Measurements from ENCODE around the gene ZNF784. TPM values are rescaled to one million over a fixed set of nuclear protein-coding genes. Genes with fewer than 3 reads are reported as not detected.
"Not testable (repeated sequence)": the region's sequence is repeated elsewhere in the genome, so short reads cannot be mapped to it uniquely, and the experiment has no call there.

ZNF784 gene
- total and polyA plus RNA-seq, 2 donors (not counting 1 experiment from before 2014, with no cell fraction given), result 1.6 to 5.6 TPM

- H3K36me3 ChIP-seq (ENCODE audit: control insufficient read depth, insufficient read depth, low read length), result peaks cover 4% of the 10 kb centered on the region
- no peak overlapping the region for H3K9ac ChIP-seq (ENCODE audit: insufficient read depth, low read length)
- no peaks in the 10 kb centered on the region for H3K27me3 ChIP-seq (ENCODE audit: control insufficient read depth, insufficient read depth, low read length)
- no peaks in the 10 kb centered on the region for H3K9me3 ChIP-seq (ENCODE audit: control insufficient read depth, insufficient read depth, low read depth, low read length)
- no peaks in the 10 kb centered on the region for H4K20me1 ChIP-seq (ENCODE audit: control insufficient read depth, extremely low read depth, insufficient read depth, low read length)
- H2AFZ ChIP-seq (ENCODE audit: low read length), result no peak overlapping the region
- H3K79me2 ChIP-seq (ENCODE audit: control insufficient read depth, insufficient read depth, low read length), result peaks cover 11% of the 10 kb centered on the region
- H3K27ac ChIP-seq (ENCODE audit: insufficient read depth, low read length), result no peak overlapping the region
- H3K4me2 ChIP-seq (ENCODE audit: extremely low read depth, insufficient read depth, low read length), result no peak overlapping the region
- no peak for TF ChIP-seq CTCF (conservative IDR thresholded peaks at IDR 0.05 in 1 of 2, IDR thresholded peaks at IDR 0.05 in 1 of 2; ENCODE audit: low read depth in 1 of 2, low read length in 2 of 2)
- no peak for DNase-seq (ENCODE audit: low read depth in 2 of 2)
- H3K4me3 ChIP-seq (replicated peaks in 1 of 4; ENCODE audit: control extremely low read depth in 1 of 4, insufficient read depth in 1 of 4, low read depth in 3 of 4, low read length in 4 of 4), result no peak overlapping the region
- H3K4me1 ChIP-seq (ENCODE audit: control insufficient read depth, extremely low read depth, insufficient read depth, low read length), result peaks cover 3% of the 10 kb centered on the region
These were observed 46.2 kb downstream of the ZNF784 start for GRCh38 chr19:55578031-55578760.

GRCh38 chr19:55576746-55577145, 47.6 kb downstream of the ZNF784 start:
- no peak for DNase-seq (ENCODE audit: low read depth in 2 of 2)
- Histone ChIP-seq H3K4me1 (ENCODE audit: control insufficient read depth, extremely low read depth, insufficient read depth, low read length) (peaks cover 3% of the 10 kb centered on the region), H3K4me2 (ENCODE audit: extremely low read depth, insufficient read depth, low read length) (no peak overlapping the region), H3K9ac (ENCODE audit: insufficient read depth, low read length) (no peak overlapping the region), H3K79me2 (ENCODE audit: control insufficient read depth, insufficient read depth, low read length) (peaks cover 11% of the 10 kb centered on the region), H3K27me3 (ENCODE audit: control insufficient read depth, insufficient read depth, low read length) (no peaks in the 10 kb centered on the region), H4K20me1 (ENCODE audit: control insufficient read depth, extremely low read depth, insufficient read depth, low read length) (no peaks in the 10 kb centered on the region), H2AFZ (ENCODE audit: low read length) (no peak overlapping the region), H3K27ac (ENCODE audit: insufficient read depth, low read length) (no peak overlapping the region), H3K9me3 (ENCODE audit: control insufficient read depth, insufficient read depth, low read depth, low read length) (no peaks in the 10 kb centered on the region), H3K4me3 (replicated peaks in 1 of 4; ENCODE audit: control extremely low read depth in 1 of 4, insufficient read depth in 1 of 4, low read depth in 3 of 4, low read length in 4 of 4) (no peak overlapping the region), H3K36me3 (ENCODE audit: control insufficient read depth, insufficient read depth, low read length) (peaks cover 4% of the 10 kb centered on the region)
- TF ChIP-seq CTCF (conservative IDR thresholded peaks at IDR 0.05 in 1 of 2, IDR thresholded peaks at IDR 0.05 in 1 of 2; ENCODE audit: low read depth in 1 of 2, low read length in 2 of 2) (no peak), EZH2 (IDR thresholded peaks at IDR 0.05; ENCODE audit: low read length, missing control alignments) (no peak)

- not testable (repeated sequence) for H3K27me3 ChIP-seq (ENCODE audit: control insufficient read depth, insufficient read depth, low read length); H3K9me3 ChIP-seq (ENCODE audit: control insufficient read depth, insufficient read depth, low read depth, low read length); H2AFZ ChIP-seq (ENCODE audit: low read length); H3K36me3 ChIP-seq (ENCODE audit: control insufficient read depth, insufficient read depth, low read length); DNase-seq (ENCODE audit: low read depth in 2 of 2); H3K4me3 ChIP-seq (replicated peaks in 1 of 4; ENCODE audit: control extremely low read depth in 1 of 4, insufficient read depth in 1 of 4, low read depth in 3 of 4, low read length in 4 of 4); H3K4me2 ChIP-seq (ENCODE audit: extremely low read depth, insufficient read depth, low read length); H3K4me1 ChIP-seq (ENCODE audit: control insufficient read depth, extremely low read depth, insufficient read depth, low read length); H3K9ac ChIP-seq (ENCODE audit: insufficient read depth, low read length); H3K79me2 ChIP-seq (ENCODE audit: control insufficient read depth, insufficient read depth, low read length); H4K20me1 ChIP-seq (ENCODE audit: control insufficient read depth, extremely low read depth, insufficient read depth, low read length); H3K27ac ChIP-seq (ENCODE audit: insufficient read depth, low read length)
These were observed 50.4 kb downstream of the ZNF784 start for GRCh38 chr19:55573929-55574328.

Other genes with a start within 250 kb of the ZNF784 start
- gene TMEM190, start 247.7 kb downstream of the ZNF784 start, total RNA-seq, result not detected in 2 replicates
- 0.14 TPM in 1 of 2 replicates, not detected in the other for gene TMEM190, start 247.7 kb downstream of the ZNF784 start, polyA plus RNA-seq
- 0.26 and 0.33 TPM in 2 replicates for gene TMEM238, start 240.3 kb downstream of the ZNF784 start, total RNA-seq
- not detected in 2 replicates for gene TMEM238, start 240.3 kb downstream of the ZNF784 start, polyA plus RNA-seq
- gene RPL28, start 238.6 kb downstream of the ZNF784 start, total RNA-seq, result 146 and 168 TPM in 2 replicates
- gene RPL28, start 238.6 kb downstream of the ZNF784 start, polyA plus RNA-seq, result 548 and 665 TPM in 2 replicates
- gene UBE2S, start 216.8 kb downstream of the ZNF784 start, total RNA-seq, result 37.5 and 41.0 TPM in 2 replicates
- gene UBE2S, start 216.8 kb downstream of the ZNF784 start, polyA plus RNA-seq, result 25.4 and 74.6 TPM in 2 replicates
- not detected in 2 replicates for gene SHISA7, start 181.3 kb downstream of the ZNF784 start, total RNA-seq
- not detected in 2 replicates for gene SHISA7, start 181.3 kb downstream of the ZNF784 start, polyA plus RNA-seq
- 34.2 and 35.5 TPM in 2 replicates for gene ISOC2, start 162.9 kb downstream of the ZNF784 start, total RNA-seq
- gene ISOC2, start 162.9 kb downstream of the ZNF784 start, polyA plus RNA-seq, result 24.8 and 27.7 TPM in 2 replicates
- not detected in 2 replicates for gene C19orf85, start 159.8 kb downstream of the ZNF784 start, total RNA-seq
- not detected in 2 replicates for gene C19orf85, start 159.8 kb downstream of the ZNF784 start, polyA plus RNA-seq
- gene ZNF628, start 147.9 kb downstream of the ZNF784 start, total RNA-seq, result 0.77 and 1.3 TPM in 2 replicates
- 0.49 and 0.86 TPM in 2 replicates for gene ZNF628, start 147.9 kb downstream of the ZNF784 start, polyA plus RNA-seq
- gene NAT14, start 139.4 kb downstream of the ZNF784 start, total RNA-seq, result 12.1 and 18.2 TPM in 2 replicates
- gene NAT14, start 139.4 kb downstream of the ZNF784 start, polyA plus RNA-seq, result 18.3 and 19.3 TPM in 2 replicates
- gene SSC5D, start 136.1 kb downstream of the ZNF784 start, total RNA-seq, result 19.3 and 19.7 TPM in 2 replicates
- 2.1 and 3.0 TPM in 2 replicates for gene SSC5D, start 136.1 kb downstream of the ZNF784 start, polyA plus RNA-seq
- gene SBK2, start 87.4 kb downstream of the ZNF784 start, total RNA-seq, result not detected in 2 replicates
- not detected in 2 replicates for gene SBK2, start 87.4 kb downstream of the ZNF784 start, polyA plus RNA-seq
- 0.26 and 0.66 TPM in 2 replicates for gene SBK3, start 79.0 kb downstream of the ZNF784 start, total RNA-seq
- gene SBK3, start 79.0 kb downstream of the ZNF784 start, polyA plus RNA-seq, result not detected in 2 replicates
- gene ZNF579, start 43.7 kb downstream of the ZNF784 start, total RNA-seq, result 3.3 and 5.4 TPM in 2 replicates
- 4.2 and 5.0 TPM in 2 replicates for gene ZNF579, start 43.7 kb downstream of the ZNF784 start, polyA plus RNA-seq
- 2.3 TPM in 2 replicates for gene FIZ1, start 25.0 kb downstream of the ZNF784 start, total RNA-seq
- 1.8 and 2.7 TPM in 2 replicates for gene FIZ1, start 25.0 kb downstream of the ZNF784 start, polyA plus RNA-seq
- 13.4 and 16.8 TPM in 2 replicates for gene ZNF524, start 24.3 kb downstream of the ZNF784 start, total RNA-seq
- 2.4 and 2.6 TPM in 2 replicates for gene ZNF524, start 24.3 kb downstream of the ZNF784 start, polyA plus RNA-seq
- gene ZNF865, start 18.9 kb downstream of the ZNF784 start, total RNA-seq, result 0.51 and 1.2 TPM in 2 replicates
- 1.2 TPM in 2 replicates for gene ZNF865, start 18.9 kb downstream of the ZNF784 start, polyA plus RNA-seq
- gene ZNF580, start 16.4 kb upstream of the ZNF784 start, total RNA-seq, result 3.3 and 4.1 TPM in 2 replicates
- gene ZNF580, start 16.4 kb upstream of the ZNF784 start, polyA plus RNA-seq, result 7.2 and 10.9 TPM in 2 replicates
- 33.4 and 40.1 TPM in 2 replicates for gene ZNF581, start 19.1 kb upstream of the ZNF784 start, total RNA-seq
- 9.0 and 9.2 TPM in 2 replicates for gene ZNF581, start 19.1 kb upstream of the ZNF784 start, polyA plus RNA-seq
- gene CCDC106, start 23.6 kb upstream of the ZNF784 start, total RNA-seq, result 8.0 and 10.2 TPM in 2 replicates
- gene CCDC106, start 23.6 kb upstream of the ZNF784 start, polyA plus RNA-seq, result 4.5 and 5.9 TPM in 2 replicates
- gene U2AF2, start 30.5 kb upstream of the ZNF784 start, total RNA-seq, result 66.8 and 84.1 TPM in 2 replicates
- gene U2AF2, start 30.5 kb upstream of the ZNF784 start, polyA plus RNA-seq, result 53.5 and 93.3 TPM in 2 replicates
- gene EPN1, start 50.7 kb upstream of the ZNF784 start, total RNA-seq, result 16.2 and 47.1 TPM in 2 replicates
- gene EPN1, start 50.7 kb upstream of the ZNF784 start, polyA plus RNA-seq, result 48.6 and 81.8 TPM in 2 replicates
- gene NLRP9, start 113.8 kb upstream of the ZNF784 start, total RNA-seq, result not detected in 2 replicates
- gene NLRP9, start 113.8 kb upstream of the ZNF784 start, polyA plus RNA-seq, result not detected in 2 replicates
- not detected in 2 replicates for gene RFPL4A, start 134.5 kb upstream of the ZNF784 start, total RNA-seq
- not detected in 2 replicates for gene RFPL4A, start 134.5 kb upstream of the ZNF784 start, polyA plus RNA-seq
- gene RFPL4AL1, start 144.6 kb upstream of the ZNF784 start, total RNA-seq, result not detected in 2 replicates
- gene RFPL4AL1, start 144.6 kb upstream of the ZNF784 start, polyA plus RNA-seq, result not detected in 2 replicates
- gene NLRP11, start 207.4 kb upstream of the ZNF784 start, total RNA-seq, result under 0.01 TPM in 2 replicates
- gene NLRP11, start 207.4 kb upstream of the ZNF784 start, polyA plus RNA-seq, result not detected in 2 replicates
- not detected in 2 replicates for gene NLRP4, start 212.0 kb upstream of the ZNF784 start, total RNA-seq
- not detected in 2 replicates for gene NLRP4, start 212.0 kb upstream of the ZNF784 start, polyA plus RNA-seq

Measured in fibroblast of lung (primary cell).